COLO668 (cell line): ENCODE data around the gene ACAD9.
"Not testable (repeated sequence)": the region's sequence is repeated elsewhere in the genome, so short reads cannot be mapped to it uniquely, and the experiment has no call there.

Experiments used
- DNase-seq: peaks from one replicate; lab custom pipeline; 2025; ENCODE audit not compliant: unreplicated experiment; lab: John Stamatoyannopoulos, UW

ACAD9 gene

DNA sequence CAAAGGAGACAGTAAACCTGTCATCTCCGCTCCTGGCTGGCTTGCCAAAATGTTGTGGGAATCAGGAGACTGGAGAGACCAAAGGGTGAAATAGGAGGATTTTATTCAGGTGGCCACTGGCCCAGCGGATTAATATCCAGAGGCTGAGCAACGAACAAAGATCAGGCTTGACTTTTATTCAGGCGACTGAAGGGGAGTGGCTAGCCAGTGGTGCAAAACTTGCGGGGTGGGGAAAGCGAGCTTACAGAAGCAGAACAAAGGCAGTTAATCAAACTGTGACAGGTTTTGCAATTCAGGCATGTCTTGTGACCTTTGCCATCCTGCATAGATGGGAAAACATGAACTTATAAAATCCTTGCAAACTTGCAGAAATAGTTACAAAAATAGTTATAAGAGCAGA, 19.8 kb upstream of the ACAD9 start:
- DNase-seq: no peak

GRCh38 chr3:128861491-128861890, 17.9 kb upstream of the ACAD9 start:
- no peak for DNase-seq

DNA sequence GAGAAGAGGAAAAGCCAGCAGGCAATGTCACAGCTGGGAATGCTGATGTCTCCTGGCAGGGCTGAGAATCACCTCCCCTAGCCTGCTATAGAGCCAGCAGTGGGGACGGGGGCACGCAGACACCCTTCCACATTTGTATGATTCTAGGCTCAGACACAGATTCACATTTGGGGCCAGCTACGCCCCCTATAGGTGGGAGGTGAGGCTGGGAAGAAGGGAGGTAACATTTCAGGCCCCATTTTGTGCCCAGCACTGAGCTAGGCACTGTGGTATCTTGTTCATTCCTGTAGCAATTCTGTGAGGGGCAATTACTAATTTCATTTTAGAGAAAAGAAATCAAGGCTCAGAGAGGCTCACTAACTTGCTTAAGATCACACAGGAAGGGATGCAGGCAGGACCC, 15.9 kb upstream of the ACAD9 start:
- DNase-seq: no peak

GRCh38 chr3:128864351-128864811, 15.0 kb upstream of the ACAD9 start:
- no peak for DNase-seq

GRCh38 chr3:128864849-128865804, 14.3 kb upstream of the ACAD9 start:
- DNase-seq: not testable (repeated sequence)

GRCh38 chr3:128867200-128868125, 12.0 kb upstream of the ACAD9 start:
- no peak for DNase-seq

DNA sequence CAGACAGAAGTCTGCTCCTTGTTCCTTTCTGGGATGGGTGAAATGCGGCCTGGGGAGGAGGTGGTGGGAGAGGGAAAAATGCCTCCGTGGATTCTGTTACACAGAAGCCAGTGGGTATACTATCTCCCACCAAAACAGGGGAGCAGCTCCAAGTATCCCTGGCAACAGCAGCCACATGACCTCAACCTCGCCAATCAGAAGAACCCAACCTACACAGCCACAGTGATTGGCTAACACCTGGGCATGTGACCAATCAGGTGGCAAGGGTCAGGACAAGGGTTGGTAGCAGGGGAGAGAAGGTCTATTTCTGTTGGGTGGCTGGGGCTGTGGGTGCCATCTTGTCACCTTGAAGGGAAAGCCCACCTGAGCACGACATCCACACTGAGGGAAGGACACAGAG, 9.1 kb upstream of the ACAD9 start:
- DNase-seq: no peak

- no peak for DNase-seq
Observed at GRCh38 chr3:128872282-128872681, 7.1 kb upstream of the ACAD9 start.

GRCh38 chr3:128872744-128873143, 6.7 kb upstream of the ACAD9 start:
- DNase-seq: no peak

- no peak for DNase-seq
Observed at GRCh38 chr3:128873244-128874022, 6.0 kb upstream of the ACAD9 start.

GRCh38 chr3:128874481-128875180, 4.8 kb upstream of the ACAD9 start:
- no peak for DNase-seq

DNA sequence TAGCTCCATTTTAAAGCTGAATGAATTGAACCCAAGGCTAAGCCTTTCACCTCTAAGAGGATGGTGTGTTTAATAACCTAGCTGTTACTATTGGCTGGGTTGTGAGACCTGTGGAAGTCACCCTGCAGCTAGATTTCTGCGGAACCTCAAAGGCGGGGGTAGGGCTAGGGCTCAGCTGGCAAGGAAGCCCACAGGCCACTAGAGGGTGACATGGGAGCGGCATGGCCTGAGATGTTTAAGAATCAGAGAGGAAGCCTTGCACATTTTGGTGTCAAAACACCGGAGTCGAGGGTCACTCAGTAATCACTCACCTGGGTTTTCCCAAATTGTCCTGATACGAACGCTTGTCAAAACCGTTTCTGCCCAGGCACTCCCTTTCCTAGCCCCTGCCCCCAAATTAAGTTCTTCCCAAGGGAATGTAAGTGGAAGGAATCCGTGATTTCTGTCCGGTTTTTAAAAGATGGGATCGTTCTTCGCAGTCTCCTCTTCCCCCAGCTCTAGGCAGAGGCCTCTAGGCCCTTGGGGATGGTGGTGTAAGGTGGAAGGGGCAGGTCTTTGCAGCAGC, 3.8 kb upstream of the ACAD9 start:
- peak; percentile 9 for DNase-seq

DNA sequence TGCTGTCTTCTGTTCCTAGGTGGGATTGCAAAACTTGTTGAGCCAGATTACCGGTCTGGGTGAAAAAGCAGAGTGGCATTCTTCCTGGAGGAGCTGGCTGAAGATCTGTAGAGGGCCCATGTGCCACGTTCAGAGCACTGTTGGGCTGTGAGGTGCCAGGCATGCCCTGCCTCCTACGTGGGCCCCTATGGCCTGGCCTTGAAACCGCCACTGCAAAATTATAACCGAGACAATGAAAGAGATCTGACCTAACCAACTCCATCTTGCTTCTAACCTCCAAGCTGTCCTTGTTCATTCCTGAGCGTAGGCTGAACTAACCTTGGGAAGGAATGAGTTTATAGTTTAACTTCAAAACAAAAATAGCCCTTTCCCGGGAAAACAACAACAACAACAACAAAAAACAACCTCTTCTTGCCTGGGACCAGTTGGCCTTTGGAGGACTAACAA, 1.4 kb upstream of the ACAD9 start:
- no peak for DNase-seq

GRCh38 chr3:128878556-128879124, 780 bp upstream of the ACAD9 start:
- DNase-seq: peak; percentile 4

DNA sequence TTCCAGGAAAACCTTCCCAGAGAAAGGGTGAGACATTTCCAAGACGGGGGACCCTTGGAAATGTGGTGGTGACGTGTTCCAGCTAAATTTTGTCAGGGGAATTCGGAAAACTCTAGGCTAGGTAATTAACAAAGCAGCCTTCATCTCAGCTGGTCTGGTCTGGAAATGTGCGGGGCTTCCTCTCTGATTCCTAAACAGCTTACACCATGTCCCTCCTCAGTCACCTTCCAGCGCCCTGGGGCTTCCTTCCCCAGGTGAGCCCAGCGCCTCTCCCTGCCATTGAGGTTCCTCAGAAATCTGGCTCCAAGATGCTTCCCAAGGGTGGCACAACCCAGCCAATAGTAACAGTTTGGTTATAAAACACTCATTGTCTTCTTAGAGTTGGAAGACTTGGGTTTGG, 571 bp downstream of the ACAD9 start:
- peak; percentile 8 for DNase-seq

DNA sequence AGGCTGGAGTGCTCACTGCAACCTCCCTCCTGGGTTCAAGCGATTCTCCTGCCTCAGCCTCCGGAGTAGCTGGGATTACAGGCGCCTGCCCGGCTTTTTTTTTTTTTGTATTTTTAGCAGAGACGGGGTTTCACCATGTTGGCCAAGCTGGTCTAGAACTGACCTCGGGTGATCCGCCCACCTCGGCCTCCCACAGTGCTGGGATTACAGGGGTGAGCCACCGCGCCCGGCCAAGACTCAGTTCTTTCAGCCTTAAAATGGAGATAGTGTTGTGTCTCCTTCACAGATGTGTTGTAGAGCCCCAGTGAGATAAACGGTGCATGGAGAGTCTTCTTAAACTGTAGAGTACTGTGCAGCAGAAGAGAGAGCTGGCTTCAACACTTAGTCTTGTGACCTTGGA, 1.0 kb downstream of the ACAD9 start:
- DNase-seq: not testable (repeated sequence)

GRCh38 chr3:128881576-128881975, 2.2 kb downstream of the ACAD9 start:
- DNase-seq: no peak

DNA sequence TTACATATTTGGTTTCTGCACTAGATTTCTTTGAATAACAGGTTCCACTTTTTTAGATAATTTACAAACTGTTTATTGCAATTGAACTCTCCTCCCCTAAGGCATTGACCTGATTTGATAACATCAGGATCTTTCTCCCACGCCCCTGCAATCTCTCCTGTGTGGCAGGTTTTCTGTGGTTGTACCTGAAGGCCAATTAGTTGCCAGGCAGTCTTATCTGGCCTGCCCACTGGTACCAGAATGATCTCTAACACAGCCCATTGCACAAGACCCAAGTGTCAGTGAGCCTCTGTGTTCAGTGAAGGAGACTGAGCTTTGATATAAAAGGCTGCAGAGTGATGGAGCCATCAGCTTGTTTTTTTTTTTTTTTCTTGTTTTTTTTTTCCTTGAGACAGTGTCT, 3.3 kb downstream of the ACAD9 start:
- DNase-seq: no peak

DNA sequence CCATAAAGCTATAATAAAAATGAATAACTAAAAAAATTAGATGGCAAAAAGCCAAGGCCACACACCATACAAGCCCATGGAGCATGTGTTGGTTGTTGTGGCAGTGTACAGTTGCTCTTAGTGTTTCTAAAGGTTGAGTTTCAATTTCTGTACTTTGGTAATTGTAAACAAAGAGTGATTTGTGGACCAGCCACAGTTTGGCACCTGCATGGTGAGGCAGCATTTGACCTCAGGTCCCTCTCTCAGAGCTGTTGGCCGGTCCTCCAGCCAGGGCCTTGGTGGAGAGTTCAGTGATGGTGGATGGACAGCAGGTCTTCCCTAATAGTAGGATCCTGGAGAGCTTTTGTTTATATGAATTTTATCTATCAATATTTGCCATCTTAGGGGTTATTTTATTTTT, 5.6 kb downstream of the ACAD9 start:
- no peak for DNase-seq
